ENCODE measurements around the gene PTHLH.

Gene PTHLH

DNA sequence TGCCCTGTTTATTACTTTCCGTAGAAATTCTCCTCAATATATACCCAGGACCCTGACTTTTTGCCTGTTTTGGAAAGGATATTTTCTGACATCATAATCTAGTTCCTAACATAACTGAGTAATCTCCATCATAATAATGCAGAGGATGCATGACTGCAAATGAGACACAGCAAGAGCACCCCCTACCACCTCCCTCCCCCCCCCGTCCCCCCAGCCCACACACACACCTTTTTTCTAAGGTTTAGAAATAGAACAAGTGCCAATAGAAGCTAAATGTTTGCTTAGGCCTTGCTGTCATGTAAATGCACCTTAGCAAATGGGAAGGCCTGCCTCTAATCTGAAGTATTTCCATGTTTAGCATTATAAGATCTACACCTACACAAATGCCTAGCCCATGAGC lies at the start of gene PTHLH:
TSS of gene PTHLH (minus strand) at position 13 of the 400 bp plus-strand sequence. CDS start 3,239 bp downstream, outside the sequence.
- no peak for DNase-seq

- no peak for DNase-seq
Observed at GRCh38 chr12:28021704-28022103, 49.2 kb upstream of the PTHLH start.

GRCh38 chr12:28017873-28018255 lies 45.3 kb upstream of the PTHLH start:
- no peak for DNase-seq

DNA sequence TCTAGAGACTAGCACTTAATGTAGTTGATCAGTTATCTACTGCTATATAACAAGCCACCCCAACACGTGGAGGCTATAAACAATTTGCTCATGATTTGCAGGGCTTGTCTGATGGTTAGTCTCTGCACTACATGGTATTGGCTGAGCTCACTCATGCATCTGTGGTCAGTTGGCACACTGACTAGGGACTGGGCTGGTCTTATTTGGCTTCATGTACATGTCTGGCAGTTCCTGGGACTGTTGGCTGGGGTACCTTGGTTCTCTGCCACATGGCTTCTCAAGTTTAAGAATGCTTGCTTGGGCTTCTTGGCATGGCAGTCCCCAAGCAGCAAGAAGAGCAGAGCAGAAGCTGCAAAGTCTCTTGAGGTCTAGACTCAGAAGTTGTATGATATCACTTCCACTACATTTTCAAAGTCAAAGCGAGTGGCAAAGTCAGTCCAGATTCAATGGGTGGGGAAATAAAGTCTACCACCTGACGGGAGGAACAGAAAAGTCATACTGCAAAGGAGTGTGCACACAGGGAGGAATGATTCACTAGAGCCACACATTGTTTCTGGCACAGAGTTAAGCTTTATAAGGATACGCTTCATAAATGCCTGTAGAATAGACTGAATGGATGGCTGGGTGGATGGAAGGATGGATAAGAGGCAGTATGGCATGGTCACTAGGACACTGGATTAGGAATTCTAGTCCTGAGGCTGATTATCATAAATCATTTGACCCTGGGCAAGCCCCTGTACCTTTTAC lies 44.8 kb upstream of the PTHLH start:
- no peak for DNase-seq

DNA sequence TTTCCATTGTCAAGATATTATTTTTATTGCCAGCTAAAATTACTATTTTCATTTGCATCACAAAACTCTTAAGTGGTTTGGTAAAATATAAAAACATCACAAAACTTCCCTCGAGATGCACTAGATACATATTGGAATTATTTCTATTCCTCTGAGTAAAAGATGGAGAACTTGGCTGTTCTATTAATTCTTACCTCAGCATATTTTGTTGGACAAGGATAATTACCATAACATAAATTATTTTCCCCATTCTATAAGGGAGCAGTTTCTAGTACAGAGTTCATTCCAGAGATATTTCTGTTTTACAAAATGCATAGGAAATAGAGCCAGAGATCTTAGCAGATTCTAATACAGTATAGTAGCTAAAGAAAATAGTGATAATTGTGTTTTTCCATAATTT lies 42.6 kb upstream of the PTHLH start:
- DNase-seq: no peak

- no peak for DNase-seq
Observed at GRCh38 chr12:28014196-28014595, 41.7 kb upstream of the PTHLH start.

DNA sequence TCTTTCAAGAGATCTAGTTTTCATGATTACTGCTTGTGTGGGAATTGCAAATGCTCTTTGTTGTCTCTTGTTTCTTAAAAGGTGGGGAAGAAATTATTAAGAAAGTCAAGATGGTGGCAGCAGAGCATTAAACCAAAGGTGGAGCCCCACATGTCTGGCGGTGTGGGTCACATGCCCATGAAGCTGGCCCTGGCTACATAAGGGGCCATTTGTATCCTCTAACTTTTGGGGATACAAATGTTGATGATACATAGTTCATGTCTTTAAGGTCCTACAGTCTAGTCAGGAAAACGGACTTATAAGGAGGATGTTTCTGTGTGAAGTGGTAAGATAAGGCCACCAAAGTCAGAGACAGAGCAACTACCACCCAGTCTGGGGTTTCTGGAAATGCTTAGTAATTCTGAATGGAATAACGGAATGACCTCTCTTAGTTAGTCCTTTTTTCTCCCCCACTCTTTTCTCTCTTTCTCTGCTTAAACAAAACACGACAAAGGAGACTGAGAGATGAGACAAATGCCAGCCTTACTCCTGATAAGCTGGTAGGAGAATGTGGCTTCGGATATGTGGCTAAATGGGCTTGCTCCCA lies 39.9 kb upstream of the PTHLH start:
- no peak for DNase-seq

- no peak for DNase-seq
Observed at GRCh38 chr12:28010036-28010435, 37.5 kb upstream of the PTHLH start.

DNA sequence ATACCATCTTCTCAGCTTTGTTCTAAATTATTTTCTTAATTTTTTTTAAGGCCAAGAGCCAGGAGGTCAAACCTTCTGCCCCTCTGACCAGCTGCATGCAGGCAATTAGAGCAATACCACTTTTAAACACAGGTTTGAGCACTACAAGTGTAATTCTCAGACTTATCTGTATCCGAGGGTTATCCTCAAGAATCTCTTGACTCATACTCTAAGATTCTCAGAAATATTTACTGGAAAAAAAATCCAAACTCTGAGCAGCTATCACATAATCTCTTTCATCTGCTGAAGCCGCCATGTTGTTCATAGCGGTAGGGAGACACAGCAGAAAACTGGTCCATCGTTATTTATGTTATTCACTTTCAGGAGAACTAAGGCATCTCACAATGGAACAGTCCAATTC lies 27.4 kb upstream of the PTHLH start:
- no peak for DNase-seq

DNA sequence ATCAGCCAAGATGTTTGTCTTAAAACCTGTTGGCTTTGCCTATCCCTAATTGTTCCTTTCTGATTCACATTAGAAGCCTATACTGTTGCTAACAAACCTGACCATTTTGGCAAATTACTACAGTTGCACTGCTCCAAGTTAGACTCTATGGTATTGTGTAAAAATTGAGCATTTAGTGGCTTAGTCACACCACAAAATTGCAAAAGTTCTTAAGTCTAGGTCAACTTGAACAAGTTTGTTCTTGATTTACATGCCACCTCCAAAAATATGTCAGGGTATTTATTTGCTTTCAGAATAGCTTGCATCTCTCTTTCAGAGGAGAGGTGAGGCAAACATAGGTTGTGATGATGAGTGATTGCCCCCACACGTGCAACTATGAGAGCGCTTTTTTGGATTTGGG lies 27.0 kb upstream of the PTHLH start:
- DNase-seq: no peak

- DNase-seq: no peak
Observed at GRCh38 chr12:27998658-27999057, 26.1 kb upstream of the PTHLH start.

DNA sequence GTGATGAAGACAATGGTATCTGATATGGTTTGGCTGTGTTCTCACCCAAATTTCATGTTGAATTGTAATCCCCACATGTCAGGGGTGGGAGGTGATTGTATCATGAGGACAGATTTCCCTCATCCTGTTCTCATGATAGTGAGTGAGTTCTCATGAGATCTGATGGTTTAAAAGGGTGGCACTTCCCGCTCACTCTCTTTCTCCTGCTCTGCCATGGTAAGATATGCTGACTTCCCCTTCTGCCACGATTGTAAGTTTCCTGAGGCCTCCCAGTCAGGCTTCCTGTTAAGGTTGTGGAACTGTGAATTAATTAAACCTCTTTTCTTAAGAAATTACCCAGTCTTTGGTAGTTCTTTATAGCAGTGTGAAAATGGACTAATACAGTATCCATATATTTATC lies 25.6 kb upstream of the PTHLH start:
- no peak for DNase-seq

DNA sequence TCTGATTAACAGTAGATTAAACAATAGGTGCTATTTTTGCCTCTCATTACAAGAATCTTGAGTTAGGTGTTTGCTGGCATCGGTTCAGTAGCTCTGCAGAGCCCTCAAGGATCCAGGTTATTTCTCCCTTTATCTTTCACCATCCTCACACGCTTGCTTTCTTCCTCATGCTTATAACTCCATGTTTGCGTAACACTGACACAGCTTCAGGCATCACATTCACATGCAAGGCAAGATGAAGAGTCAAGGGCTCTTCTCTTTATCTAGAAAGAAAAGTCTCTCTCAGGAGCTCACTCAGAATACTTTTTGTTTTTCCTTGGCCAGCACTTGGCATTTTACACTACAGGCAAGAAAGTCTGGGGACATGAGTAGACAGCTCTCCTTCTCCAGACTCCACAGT lies 24.2 kb upstream of the PTHLH start:
- DNase-seq: no peak

GRCh38 chr12:27995406-27995805 lies 22.9 kb upstream of the PTHLH start:
- DNase-seq: no peak

DNA sequence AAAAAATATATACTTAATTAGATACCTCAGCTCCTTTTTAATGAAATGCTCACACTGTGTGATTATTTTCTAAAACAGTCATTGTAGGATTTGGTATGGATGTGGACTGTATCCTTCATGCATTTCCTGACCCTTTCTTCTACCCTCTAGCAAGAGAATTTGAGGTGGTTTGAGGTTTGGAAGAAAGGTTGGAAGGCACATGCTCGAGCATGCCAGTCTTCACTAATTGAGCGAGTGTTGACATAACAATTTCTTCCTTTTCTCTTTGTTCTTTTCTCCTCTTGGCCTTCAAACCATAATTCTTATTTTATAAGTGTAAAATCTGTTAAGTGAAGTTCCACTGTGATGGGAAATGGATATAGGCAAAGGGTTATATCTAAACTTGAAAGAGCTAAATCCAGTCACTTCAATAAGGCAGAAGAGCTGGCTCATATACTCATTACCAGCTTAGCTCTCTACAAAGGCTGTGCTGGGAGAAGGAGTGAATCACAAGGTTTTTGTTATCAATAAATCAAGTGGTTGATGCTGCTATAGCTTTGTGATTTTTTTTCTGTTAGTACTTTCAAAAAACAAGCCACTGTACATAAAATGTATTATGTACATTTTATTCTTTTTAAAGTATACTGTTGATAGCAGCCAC lies 16.2 kb upstream of the PTHLH start:
- DNase-seq: no peak

GRCh38 chr12:27987331-27987730 lies 14.8 kb upstream of the PTHLH start:
- no peak for DNase-seq

DNA sequence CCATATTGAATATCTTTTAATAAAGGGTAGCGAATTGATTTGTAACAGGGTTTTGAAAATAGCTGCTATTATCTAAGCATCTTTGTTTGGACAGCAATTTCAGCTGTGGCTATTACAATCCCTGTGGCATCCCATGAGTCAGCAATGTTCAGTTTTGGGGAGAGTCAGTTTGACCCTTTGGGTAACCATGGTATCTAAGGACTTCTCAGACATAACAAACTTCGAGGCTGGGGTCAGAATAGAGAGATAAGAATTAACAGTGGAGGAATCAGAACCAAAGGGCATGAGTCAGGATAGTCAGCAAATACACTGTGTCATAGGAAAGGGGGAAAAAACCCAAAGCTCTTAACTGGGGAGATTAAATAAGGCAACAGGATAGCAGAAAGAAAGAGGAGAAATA lies 11.7 kb upstream of the PTHLH start:
- DNase-seq: no peak

GRCh38 chr12:27982951-27983350 lies 10.4 kb upstream of the PTHLH start:
- DNase-seq: no peak

DNA sequence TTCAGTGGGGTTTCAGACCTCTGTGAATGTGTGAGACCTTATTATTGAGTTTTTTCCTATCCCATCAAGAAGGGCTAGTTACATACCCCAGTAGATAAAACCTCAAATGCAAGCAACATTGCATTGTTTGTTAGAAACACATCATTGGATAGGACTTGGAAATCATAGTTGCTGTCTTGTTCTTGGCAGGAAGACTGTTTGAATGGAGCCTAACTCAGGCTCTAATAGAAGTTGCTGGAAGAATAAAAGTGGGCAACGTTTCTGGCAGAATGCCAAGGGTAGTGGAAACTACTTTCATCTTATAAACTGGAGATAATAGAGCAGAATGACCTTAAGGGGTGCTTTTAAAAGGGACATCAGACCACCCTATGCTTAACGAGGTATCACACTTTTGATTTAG lies 9.9 kb upstream of the PTHLH start:
- no peak for DNase-seq

DNA sequence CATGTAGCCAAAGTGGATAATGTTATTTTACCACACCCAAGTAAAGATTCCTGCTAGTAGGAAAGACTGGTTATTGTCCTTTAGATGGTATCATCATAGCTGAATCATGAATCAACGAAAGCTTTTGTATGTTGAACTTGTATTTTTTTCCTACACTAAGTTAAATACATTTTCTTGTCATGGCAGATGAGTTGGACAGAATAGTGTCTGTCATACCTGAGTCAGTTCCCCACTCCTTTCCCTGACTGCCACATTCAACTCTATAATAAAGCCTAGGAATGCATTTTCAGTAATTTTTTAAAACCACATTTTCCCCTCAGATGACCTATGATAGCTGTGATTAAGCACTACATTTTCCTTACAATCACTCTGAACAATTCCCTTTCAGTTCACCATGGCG lies 9.3 kb upstream of the PTHLH start:
- DNase-seq: no peak

GRCh38 chr12:27979145-27979544 lies 6.6 kb upstream of the PTHLH start:
- DNase-seq: no peak

GRCh38 chr12:27975222-27976136 lies 2.9 kb upstream of the PTHLH start:
- DNase-seq: no peak

- no peak for DNase-seq
Observed at GRCh38 chr12:27974735-27975221, 2.2 kb upstream of the PTHLH start.

Measured in NCI-H2107 (cell line).